HepG2 (cell line): ENCODE measurements around the gene CABP2. TPM values are rescaled to one million over a fixed set of nuclear protein-coding genes. Genes with fewer than 3 reads are reported as not detected.

ENCODE experiments used
- ATAC-seq: fragments of 200-7000 bp; cut with Tn5 transposase; 3 replicates; pipeline ENCODE4 v1.9.1; 2020; ENCODE audit warnings: mild to moderate bottlenecking, moderate library complexity
- BruUV-seq: library from RNA; stranded (reverse); fragments of 400-500 nt; replicated peaks from 2 replicates; lab custom pipeline; 2021; lab: Mats Ljungman, UMichigan
- CTCF ChIA-PET: fragments of 300-600 bp; formaldehyde crosslinking; extraction: SDS; loops from one replicate; lab custom pipeline; 2021; ENCODE audit warnings: low total read pairs, inconsistent platforms, low intra/inter-chr PET ratio; lab: Yijun Ruan, JAX
- POLR2A ChIA-PET: fragments of 350-600 bp; sonication (Branson Sonifier 250); formaldehyde crosslinking; loops from one replicate; lab custom pipeline; 2020; ENCODE audit warnings: antibody characterized with exemption, inconsistent platforms; lab: Yijun Ruan, JAX
- DNase-seq: peaks from one replicate; pipeline ENCODE4 v3.0.0-alpha.2; 2015; ENCODE audit warnings: low spot score
- FAIRE-seq: peaks from 3 replicates; lab custom pipeline; 2011; peaks lifted over from hg19 to GRCh38; lab: Jason Lieb, UNC
- H2AFZ ChIP-seq: one replicate; pipeline ENCODE4 v1.6.1; 2011; ENCODE audit warnings: low read length, inconsistent platforms
- H3K27ac ChIP-seq: fragments of 300-600 bp; 3 replicates; pipeline ENCODE4 v1.8.0; 2011; ENCODE audit warnings: mixed run types, mild to moderate bottlenecking, mixed read lengths, low read length, inconsistent platforms; ENCODE audit not compliant: insufficient read depth; ENCODE audit errors: extremely low read length
- H3K27me3 ChIP-seq, 2 experiments: fragments of 200-600 bp in 1 of 2; 2 replicates in 1 of 2; 3 replicates in 1 of 2; pipeline versions ENCODE4 v1.6.0 to v1.8.0; 2011; ENCODE audit warnings: low read length in 2 of 2, mild to moderate bottlenecking in 2 of 2, moderate library complexity in 2 of 2, inconsistent platforms in 1 of 2; ENCODE audit not compliant: insufficient read depth in 2 of 2, control insufficient read depth in 1 of 2
- H3K36me3 ChIP-seq, 2 experiments: fragments of 200-600 bp in 1 of 2; replicated peaks in 1 of 2; 2 replicates in 1 of 2; 3 replicates in 1 of 2; pipeline versions ENCODE4 v1.5.1 to v1.8.0; 2011; ENCODE audit warnings: low read length in 2 of 2, inconsistent platforms in 1 of 2; ENCODE audit not compliant: insufficient read depth in 2 of 2, control insufficient read depth in 1 of 2
- H3K4me1 ChIP-seq: 2 replicates; pipeline ENCODE4 v1.5.1; 2012; ENCODE audit warnings: low read length, inconsistent platforms; ENCODE audit not compliant: insufficient read depth
- H3K4me2 ChIP-seq: 2 replicates; pipeline ENCODE4 v1.6.0; 2011; ENCODE audit warnings: low read depth, low read length, inconsistent platforms
- H3K4me3 ChIP-seq, 3 experiments: fragments of 200-600 bp in 1 of 3; sonication (generic), shearing (Covaris generic) in 1 of 3; replicated peaks in 1 of 3; 2 replicates each; pipeline ENCODE4 v1.5.1; 2011 to 2016; ENCODE audit warnings: low read length in 3 of 3, inconsistent platforms in 2 of 3, low read depth in 2 of 3, mild to moderate bottlenecking in 2 of 3, control low read depth in 1 of 3, mixed read lengths in 1 of 3; ENCODE audit not compliant: insufficient read depth in 1 of 3
- H3K79me2 ChIP-seq: one replicate; pipeline ENCODE4 v1.6.1; 2011; ENCODE audit warnings: low read length, inconsistent platforms; ENCODE audit not compliant: insufficient read depth
- H3K9ac ChIP-seq: 2 replicates; pipeline ENCODE4 v1.6.0; 2011; ENCODE audit warnings: mild to moderate bottlenecking, low read depth, low read length, inconsistent platforms; ENCODE audit not compliant: insufficient read depth
- H3K9me3 ChIP-seq: 2 replicates; pipeline ENCODE4 v1.5.1; 2012; ENCODE audit warnings: mild to moderate bottlenecking, low read length
- H4K20me1 ChIP-seq: 2 replicates; pipeline ENCODE4 v1.6.0; 2011; ENCODE audit warnings: inconsistent platforms, mild to moderate bottlenecking, low read length, moderate library complexity; ENCODE audit not compliant: insufficient read depth
- HIC2 ChIP-seq: sonication (generic); formaldehyde crosslinking; IDR thresholded peaks from 2 replicates; pipeline ENCODE4 v1.9.0; 2022; ENCODE audit warnings: low read depth, missing genetic modification reagents
- REL ChIP-seq: sonication (generic); formaldehyde crosslinking; conservative IDR thresholded peaks from 2 replicates; pipeline ENCODE4 v1.8.0; 2022; ENCODE audit warnings: mild to moderate bottlenecking, missing genetic modification reagents, moderate library complexity
- ZNF30 ChIP-seq: sonication (generic); formaldehyde crosslinking; IDR thresholded peaks from 2 replicates; pipeline ENCODE4 v1.5.0; 2020; ENCODE audit warnings: mild to moderate bottlenecking, missing genetic modification reagents
- WGBS: methylation state at CpG from one replicate; pipeline ENCODE4 v1.1.6; 2017; ENCODE audit warnings: low lambda C conversion rate; 5-methylcytosine and 5-hydroxymethylcytosine counted together
- in situ Hi-C: cut with HindIII; loops from 2 replicates; pipeline ENCODE4 v1.10.0; 2017; ENCODE audit warnings: low pct_unique_long_range_greater_than_20kb; ENCODE audit not compliant: extremely low pct_ligation_motif_present
- intact Hi-C: fragments of 100-400 bp; cut with micrococcal nuclease; formaldehyde crosslinking; loops from one replicate; pipeline ENCODE4 v1.10.0; 2022; ENCODE audit not compliant: unreplicated experiment
- polyA plus RNA-seq, 8 experiments: library from polyadenylated mRNA; depleted of rRNA in 3 of 8; stranded (reverse) in 7 of 8; unstranded in 1 of 8; fragments of >200 nt; fragmentation: Illumina TruSeq in 4 of 8; extraction: Trizol in 4 of 8; gene quantifications; 2 replicates each; pipeline versions ENCODE4 v1.2.1 to v1.2.3, GENCODE V29; 2011 to 2016; ENCODE audit warnings: low read depth in 4 of 8, missing spikeins in 1 of 8, mixed read lengths in 1 of 8; ENCODE audit not compliant: insufficient read depth in 1 of 8
- total RNA-seq, 5 experiments: library from RNA; depleted of rRNA; stranded (reverse); fragments of >200 nt; fragmentation: Illumina TruSeq; extraction: Trizol; gene quantifications; 2 replicates each; pipeline ENCODE4 v1.2.3, GENCODE V29; 2016; ENCODE audit warnings: low read depth in 1 of 5

Gene CABP2
- total and polyA plus RNA-seq, 2 of the 13 experiments (the other 11 are each of a cell fraction or from before 2014, with no cell fraction given) = not detected

DNA sequence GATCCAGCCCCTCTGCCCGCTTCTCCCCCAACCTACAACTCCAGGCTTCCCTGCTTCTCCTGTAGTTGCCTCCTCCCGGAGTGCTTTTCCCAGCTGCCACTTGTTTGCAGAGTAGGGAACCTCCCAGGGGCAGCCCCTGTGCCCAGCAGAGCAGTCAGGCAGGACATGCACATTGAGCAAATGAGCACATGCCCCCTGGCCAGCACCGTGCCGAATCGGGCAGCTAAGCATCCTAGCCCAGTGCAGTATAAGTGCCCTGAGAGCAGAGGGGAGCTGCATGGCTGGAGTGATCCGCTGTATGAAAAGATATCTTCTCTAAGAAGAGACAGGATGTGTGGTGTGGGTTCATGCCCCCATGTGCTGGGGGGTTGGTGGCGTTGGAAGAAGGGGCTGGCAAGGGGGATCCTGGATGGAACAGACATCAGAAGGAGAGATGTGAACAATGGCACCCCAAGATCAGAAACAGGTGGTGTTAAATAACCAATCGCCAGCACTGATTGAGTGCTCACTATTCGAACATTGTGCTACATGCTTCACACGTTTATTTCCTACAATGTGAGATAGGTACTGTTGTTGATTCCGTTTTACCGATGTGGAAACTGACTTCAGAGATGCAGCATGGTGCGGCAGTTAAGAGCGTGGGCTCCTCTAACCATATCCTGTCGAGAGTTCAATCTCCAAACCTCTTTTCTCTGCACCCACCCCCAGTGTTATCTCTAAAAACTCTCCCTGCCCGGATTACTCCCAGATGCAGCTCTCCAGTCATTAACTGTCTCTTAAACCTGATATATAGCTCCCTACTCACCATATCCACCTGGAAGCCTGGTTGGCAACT is 39.2 kb downstream of the CABP2 start:
- Histone ChIP-seq H3K9ac (peak overlapping the region; percentile 72), H4K20me1 (no peaks in the 10 kb centered on the region), H3K4me1 (peaks cover 28% of the 10 kb centered on the region), H3K4me2 (peak overlapping the region; percentile 68), H3K9me3 (no peaks in the 10 kb centered on the region), H2AFZ (no peak overlapping the region), H3K27me3 (no peaks in the 10 kb centered on the region), H3K27ac (no peak overlapping the region), H3K4me3 (peak overlapping the region in 2 of 3 experiments; percentile 59 to 75; a peak in 3 of 6 replicates), H3K36me3 (peaks cover 2 to 11% of the 10 kb centered on the region in 2 experiments; a peak in 3 of 5 replicates), H3K79me2 (no peaks in the 10 kb centered on the region)
- ATAC-seq = peak; percentile 8
- CTCF ChIA-PET = interaction anchor here (1.1 kb wide), 1 partner anchor 82 kb away, joined by 3 read pairs; the partner anchor contains the start of gene PPP1CA
- in situ Hi-C loops (no loop called here), intact Hi-C loops (no loop called here)
- FAIRE-seq = no peak
- no TSS peak for BruUV-seq
- 92% methylated on average over 16 of the region's 16 CpGs for WGBS
- no peak for DNase-seq
- POLR2A ChIA-PET = interaction anchor here (0.7 kb wide), 1 partner anchor 131 kb away, joined by 4 read pairs; the partner anchor contains the start of gene POLD4
- TF ChIP-seq HIC2 (CRISPR knock-in tag) = no peak
- TF ChIP-seq REL = 0 out of 2 replicates have a peak, but pooled peaks have one; percentile 19
- TF ChIP-seq ZNF30 (CRISPR knock-in tag) = 0 out of 2 replicates have a peak, but pooled peaks have one; percentile 5
